K562 (cell line): ENCODE measurements around the gene ZDHHC8. TPM values are rescaled to one million over a fixed set of nuclear protein-coding genes. Genes with fewer than 3 reads are reported as not detected.

Experiments
- ATAC-seq: fragments of 200-7000 bp; cut with Tn5 transposase; 3 replicates; pipeline ENCODE4 v1.9.1; 2020; ENCODE audit warnings: moderate library complexity
- BruUV-seq: library from RNA; stranded (reverse); fragments of 400-500 nt; replicated peaks from 2 replicates; lab custom pipeline; 2021; lab: Mats Ljungman, UMichigan
- CTCF ChIA-PET: fragments of 300-600 bp; formaldehyde crosslinking; extraction: SDS; loops from one replicate; lab custom pipeline; 2021; ENCODE audit warnings: low intra/inter-chr PET ratio; lab: Yijun Ruan, JAX
- POLR2A ChIA-PET: fragments of 300-600, 350-650 bp; sonication (Branson Sonifier 250); formaldehyde crosslinking; extraction: SDS; loops from one replicate; lab custom pipeline; 2021; ENCODE audit warnings: antibody characterized with exemption, inconsistent platforms; lab: Yijun Ruan, JAX
- DNase-seq, 4 experiments: peaks; one replicate each; pipeline versions ENCODE4 v3.0.0 to v3.0.0-alpha.2; 2011 to 2018; ENCODE audit warnings: low spot score in 3 of 4, mixed read lengths in 3 of 4; ENCODE audit errors: extremely low read depth in 1 of 4
- FAIRE-seq: peaks from 2 replicates; lab custom pipeline; 2011; peaks lifted over from hg19 to GRCh38; lab: Jason Lieb, UNC
- H2AFZ ChIP-seq: 2 replicates; pipeline ENCODE4 v1.6.0; 2011; ENCODE audit warnings: low read depth, low read length, control low read depth, inconsistent platforms
- H3K27ac ChIP-seq: fragments of 200-600 bp; 3 replicates; pipeline ENCODE4 v1.8.0; 2011; ENCODE audit warnings: low read depth, mild to moderate bottlenecking, control low read depth, inconsistent platforms, low read length, moderate library complexity, mixed read lengths; ENCODE audit errors: extremely low read depth
- H3K27me3 ChIP-seq, 2 experiments: fragments of 300-600 bp in 1 of 2; 2 replicates in 1 of 2; 3 replicates in 1 of 2; pipeline versions ENCODE4 v1.6.0 to v1.8.0; 2011; ENCODE audit warnings: inconsistent platforms in 2 of 2, low read length in 2 of 2, mild to moderate bottlenecking in 1 of 2, mixed read lengths in 1 of 2, moderate library complexity in 1 of 2; ENCODE audit not compliant: control insufficient read depth in 2 of 2, insufficient read depth in 2 of 2
- H3K36me3 ChIP-seq: fragments of 300-600 bp; 3 replicates; pipeline ENCODE4 v1.8.0; 2011; ENCODE audit warnings: mild to moderate bottlenecking, low read length, inconsistent platforms; ENCODE audit not compliant: control insufficient read depth, insufficient read depth
- H3K4me1 ChIP-seq, 2 experiments: fragments of 200-600 bp in 1 of 2; replicated peaks in 1 of 2; 2 replicates in 1 of 2; 3 replicates in 1 of 2; pipeline versions ENCODE4 v1.5.1 to v1.8.0; 2011; ENCODE audit warnings: inconsistent platforms in 2 of 2, low read length in 2 of 2, mild to moderate bottlenecking in 1 of 2, mixed read lengths in 1 of 2, moderate library complexity in 1 of 2; ENCODE audit not compliant: control insufficient read depth in 2 of 2, insufficient read depth in 2 of 2
- H3K4me2 ChIP-seq: 2 replicates; pipeline ENCODE4 v1.6.1; 2011; ENCODE audit warnings: low read length, control low read depth, inconsistent platforms, mixed read lengths; ENCODE audit not compliant: insufficient read depth
- H3K4me3 ChIP-seq: fragments of 200-600 bp; sonication (generic), shearing (Covaris generic); 2 replicates; pipeline ENCODE4 v1.5.1; 2016; ENCODE audit warnings: control low read depth, inconsistent platforms
- H3K79me2 ChIP-seq: fragments of 200-600 bp; 3 replicates; pipeline ENCODE4 v1.8.0; 2011; ENCODE audit warnings: low read length, inconsistent platforms; ENCODE audit not compliant: control insufficient read depth, insufficient read depth
- H3K9ac ChIP-seq, 2 experiments: 2 replicates each; pipeline versions ENCODE4 v1.6.0 to v1.6.1; 2011; ENCODE audit warnings: low read depth in 2 of 2, low read length in 2 of 2, control low read depth in 1 of 2, inconsistent platforms in 1 of 2, mild to moderate bottlenecking in 1 of 2, mixed read lengths in 1 of 2; ENCODE audit not compliant: insufficient read depth in 1 of 2
- H3K9me1 ChIP-seq: one replicate; pipeline ENCODE4 v1.6.0; 2011; ENCODE audit warnings: inconsistent platforms, mild to moderate bottlenecking, low read length, moderate library complexity; ENCODE audit not compliant: control insufficient read depth, insufficient read depth
- H3K9me3 ChIP-seq: replicated peaks from 2 replicates; pipeline ENCODE4 v1.5.1; 2011; ENCODE audit warnings: low read depth, low read length, inconsistent platforms; ENCODE audit not compliant: control insufficient read depth, insufficient read depth
- H4K20me1 ChIP-seq: replicated peaks from 2 replicates; pipeline ENCODE4 v1.6.1; 2011; ENCODE audit warnings: low read length, inconsistent platforms, mixed read lengths; ENCODE audit not compliant: control insufficient read depth, insufficient read depth
- BRCA1 ChIP-seq, 2 experiments: fragments of 450-650 bp in 1 of 2; sonication (generic) in 1 of 2; formaldehyde crosslinking in 1 of 2; IDR thresholded peaks; 2 replicates each; pipeline versions ENCODE4 v1.5.0 to v1.6.1; 2017 to 2020; ENCODE audit warnings: mild to moderate bottlenecking in 1 of 2, missing genetic modification reagents in 1 of 2
- MYBL2 ChIP-seq, 2 experiments: fragments of 450-650 bp in 1 of 2; sonication (generic) in 1 of 2; formaldehyde crosslinking in 1 of 2; IDR thresholded peaks; 2 replicates each; pipeline versions ENCODE4 v1.6.1 to v1.8.1; 2017 to 2022; ENCODE audit warnings: borderline replicate concordance in 1 of 2, inconsistent platforms in 1 of 2, low read depth in 1 of 2, mild to moderate bottlenecking in 1 of 2, missing genetic modification reagents in 1 of 2, moderate library complexity in 1 of 2
- NEUROD1 ChIP-seq: fragments of 150-350 bp; IDR thresholded peaks from 2 replicates; pipeline ENCODE4 v1.6.1; 2014; ENCODE audit warnings: borderline replicate concordance, low read length, low read depth; ENCODE audit not compliant: partially characterized antibody
- SNIP1 ChIP-seq: fragments of 450-650 bp; IDR thresholded peaks from 2 replicates; pipeline ENCODE4 v1.7.1; 2017; ENCODE audit warnings: low read depth, mild to moderate bottlenecking
- STAG1 ChIP-seq: sonication (generic); formaldehyde crosslinking; IDR thresholded peaks from 2 replicates; pipeline ENCODE4 v1.5.0; 2020; ENCODE audit warnings: missing genetic modification reagents, borderline replicate concordance
- ZNF282 ChIP-seq: sonication (generic); formaldehyde crosslinking; IDR thresholded peaks from 2 replicates; pipeline ENCODE4 v1.8.1; 2023; ENCODE audit warnings: missing genetic modification reagents
- WGBS: fragments of 100-300 bp; shearing (Covaris generic); methylation state at CpG from one replicate; pipeline ENCODE4 v1.1.6; 2016; ENCODE audit warnings: low coverage, mixed read lengths; ENCODE audit not compliant: insufficient coverage; ENCODE audit errors: missing lambda C conversion rate; 5-methylcytosine and 5-hydroxymethylcytosine counted together
- in situ Hi-C: fragments of 300-500 bp; cut with MboI; formaldehyde crosslinking; loops from 4 replicates; pipeline ENCODE4 v1.15.0; 2018; ENCODE audit warnings: inconsistent platforms, mixed read lengths
- intact Hi-C: fragments of 100-400 bp; cut with micrococcal nuclease; formaldehyde crosslinking; loops from 2 replicates; pipeline ENCODE4 v1.14.2; 2022
- polyA plus RNA-seq, 8 experiments: library from polyadenylated mRNA; depleted of rRNA in 4 of 8; stranded (reverse) in 5 of 8; unstranded in 3 of 8; fragments of >200 nt; fragmentation: Nextera tagmentation in 2 of 8; fragmentation: Illumina TruSeq in 1 of 8; extraction: Ambion mirVana in 2 of 8; extraction: Trizol in 1 of 8; gene quantifications; 2 replicates each; pipeline versions ENCODE4 v1.2.1 to v1.2.3, GENCODE V29; 2011 to 2014; ENCODE audit warnings: inconsistent platforms in 1 of 8, missing spikeins in 1 of 8
- total RNA-seq, 7 experiments: library from RNA; depleted of rRNA in 6 of 7; stranded (reverse); fragments of >200 nt in 6 of 7; fragmentation: Illumina TruSeq in 2 of 7; extraction: Trizol in 2 of 7; gene quantifications; 2 replicates each; pipeline versions ENCODE4 v1.2.1 to v1.2.3, GENCODE V29; 2011 to 2021; ENCODE audit warnings: low replicate concordance in 1 of 7
- TF ChIP-seq, protein P1 (sequence below): fragments of 450-650 bp; IDR thresholded peaks from 2 replicates; pipeline ENCODE4 v1.6.1; 2016
- TF ChIP-seq, protein P2 (sequence below): sonication (generic); formaldehyde crosslinking; IDR thresholded peaks from 2 replicates; pipeline ENCODE4 v1.8.1; 2022; ENCODE audit warnings: missing genetic modification reagents
- TF ChIP-seq, protein P3 (sequence below), 2 experiments: fragments of 450-650 bp in 1 of 2; sonication (generic) in 1 of 2; formaldehyde crosslinking; conservative IDR thresholded peaks; 2 replicates each; pipeline versions ENCODE4 v1.4.0 to v1.8.1; 2020 to 2022; ENCODE audit warnings: mild to moderate bottlenecking in 1 of 2, missing genetic modification reagents in 1 of 2

Gene ZDHHC8
- total and polyA plus RNA-seq, 9 of the 15 experiments (the other 6 are each of a cell fraction or from before 2014, with no cell fraction given), result 0.04 to 109 (median 16.4) TPM

DNA sequence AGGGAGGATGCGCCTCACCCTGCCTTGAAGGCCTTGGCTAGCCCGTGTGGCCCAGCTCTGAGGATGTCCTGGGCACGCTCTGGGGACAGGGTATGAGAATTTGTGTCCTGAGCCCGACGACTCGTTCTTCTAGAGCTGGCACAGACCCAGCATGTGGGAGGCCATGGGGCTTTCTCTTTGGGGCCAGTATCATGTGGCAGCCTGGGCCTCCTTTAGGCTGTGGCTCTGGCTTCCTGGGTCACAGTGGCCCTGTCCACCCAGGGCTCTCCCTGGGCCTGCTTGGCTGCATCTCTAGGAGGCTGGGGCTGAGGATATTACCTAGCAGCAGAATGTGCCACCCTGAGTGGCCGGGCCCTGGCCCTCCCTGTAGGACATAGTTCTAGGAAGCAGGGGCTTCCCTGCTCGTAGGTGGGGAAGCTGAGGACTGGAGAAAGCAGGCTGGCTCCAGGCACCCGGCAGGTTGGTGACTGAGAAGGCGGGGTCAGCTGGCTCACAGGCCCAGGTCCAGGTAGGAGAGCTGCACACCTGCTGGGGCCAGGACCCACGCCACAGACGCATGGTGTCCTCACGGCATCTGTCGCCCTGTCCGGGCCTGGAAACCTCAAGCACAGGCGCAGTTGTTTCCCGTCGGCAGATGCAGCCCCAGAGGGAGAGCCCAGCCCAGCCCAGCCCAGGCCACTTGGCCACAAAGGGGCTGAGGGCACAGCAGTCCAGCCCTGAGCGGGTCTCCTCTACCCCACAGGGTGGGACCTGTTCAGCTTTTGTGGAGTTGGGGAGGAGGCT lies 12.5 kb downstream of the ZDHHC8 start:
- TF ChIP-seq MYBL2 (IDR thresholded peaks at IDR 0.05; ENCODE audit: low read depth) (no peak), MYBL2 (CRISPR knock-in tag; IDR thresholded peaks at IDR 0.05; ENCODE audit: borderline replicate concordance) (peak; percentile 82; the same call in 1 of the 2 replicates), SNIP1 (no peak), NEUROD1 (no peak), BRCA1 (IDR thresholded peaks at IDR 0.05) (no peak), BRCA1 (CRISPR knock-in tag; IDR thresholded peaks at IDR 0.05) (peak; percentile 23; the same call in 1 of the 2 replicates), ZNF282 (peak; percentile 94; the same call in 1 of the 2 replicates), STAG1 (0 out of 2 replicates have a peak, but pooled peaks have one; percentile 15)
- TF ChIP-seq, protein P1, sequence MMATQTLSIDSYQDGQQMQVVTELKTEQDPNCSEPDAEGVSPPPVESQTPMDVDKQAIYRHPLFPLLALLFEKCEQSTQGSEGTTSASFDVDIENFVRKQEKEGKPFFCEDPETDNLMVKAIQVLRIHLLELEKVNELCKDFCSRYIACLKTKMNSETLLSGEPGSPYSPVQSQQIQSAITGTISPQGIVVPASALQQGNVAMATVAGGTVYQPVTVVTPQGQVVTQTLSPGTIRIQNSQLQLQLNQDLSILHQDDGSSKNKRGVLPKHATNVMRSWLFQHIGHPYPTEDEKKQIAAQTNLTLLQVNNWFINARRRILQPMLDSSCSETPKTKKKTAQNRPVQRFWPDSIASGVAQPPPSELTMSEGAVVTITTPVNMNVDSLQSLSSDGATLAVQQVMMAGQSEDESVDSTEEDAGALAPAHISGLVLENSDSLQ, result no peak
- TF ChIP-seq, protein P2, sequence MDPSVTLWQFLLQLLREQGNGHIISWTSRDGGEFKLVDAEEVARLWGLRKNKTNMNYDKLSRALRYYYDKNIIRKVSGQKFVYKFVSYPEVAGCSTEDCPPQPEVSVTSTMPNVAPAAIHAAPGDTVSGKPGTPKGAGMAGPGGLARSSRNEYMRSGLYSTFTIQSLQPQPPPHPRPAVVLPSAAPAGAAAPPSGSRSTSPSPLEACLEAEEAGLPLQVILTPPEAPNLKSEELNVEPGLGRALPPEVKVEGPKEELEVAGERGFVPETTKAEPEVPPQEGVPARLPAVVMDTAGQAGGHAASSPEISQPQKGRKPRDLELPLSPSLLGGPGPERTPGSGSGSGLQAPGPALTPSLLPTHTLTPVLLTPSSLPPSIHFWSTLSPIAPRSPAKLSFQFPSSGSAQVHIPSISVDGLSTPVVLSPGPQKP (CRISPR knock-in tag), result 0 out of 2 replicates have a peak, but pooled peaks have one; percentile 42
- TF ChIP-seq, protein P3, sequence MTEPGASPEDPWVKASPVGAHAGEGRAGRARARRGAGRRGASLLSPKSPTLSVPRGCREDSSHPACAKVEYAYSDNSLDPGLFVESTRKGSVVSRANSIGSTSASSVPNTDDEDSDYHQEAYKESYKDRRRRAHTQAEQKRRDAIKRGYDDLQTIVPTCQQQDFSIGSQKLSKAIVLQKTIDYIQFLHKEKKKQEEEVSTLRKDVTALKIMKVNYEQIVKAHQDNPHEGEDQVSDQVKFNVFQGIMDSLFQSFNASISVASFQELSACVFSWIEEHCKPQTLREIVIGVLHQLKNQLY (CRISPR knock-in tag; conservative IDR thresholded peaks at IDR 0.05), result 0 out of 4 replicates have a peak, but pooled peaks of 1 of the 2 experiments have one; percentile 37
- peaks cover 15% of the 10 kb centered on the region for H4K20me1 ChIP-seq
- H3K4me3 ChIP-seq, result no peak overlapping the region
- CTCF ChIA-PET, result no interaction called here
- H3K9me3 ChIP-seq, result no peaks in the 10 kb centered on the region
- H3K79me2 ChIP-seq, result no peaks in the 10 kb centered on the region
- peaks cover 10% of the 10 kb centered on the region for H3K9me1 ChIP-seq
- BruUV-seq, result no TSS peak
- POLR2A ChIA-PET, result interaction anchor here (0.6 to 2.2 kb wide), 7 partner anchors 10 to 338 kb away, joined by 3 to 10 read pairs (median 3); partner anchors contain the start of gene TRMT2A
- peak overlapping the region in 1 of 2 experiments; percentile 2; a peak in 1 of 4 replicates for H3K9ac ChIP-seq
- intact Hi-C loops (no loop called here), in situ Hi-C loops (no loop called here)
- peaks cover 17% of the 10 kb centered on the region; the same call in 2 of the 3 replicates for H3K36me3 ChIP-seq
- H3K4me1 ChIP-seq, result peaks cover 0 to 88% of the 10 kb centered on the region in 2 experiments; a peak in 2 of 5 replicates
- no peaks in the 10 kb centered on the region for H3K27me3 ChIP-seq
- H2AFZ ChIP-seq, result no peak overlapping the region
- 72% methylated on average over 19 of the region's 19 CpGs for WGBS
- FAIRE-seq, result no peak
- no peak for DNase-seq
- no peak overlapping the region for H3K27ac ChIP-seq
- no peak overlapping the region for H3K4me2 ChIP-seq
- ATAC-seq, result no peak
